ENCODE results near the gene ODAD4. TPM values are rescaled to one million over a fixed set of nuclear protein-coding genes. Genes with fewer than 3 reads are reported as not detected.
"Not testable (repeated sequence)": the region's sequence is repeated elsewhere in the genome, so short reads cannot be mapped to it uniquely, and the experiment has no call there.

Gene ODAD4
- total RNA-seq, 1 donor from 2014 or later = 0.98 TPM

- no peaks in the 10 kb centered on the region for H3K9me3 ChIP-seq (ENCODE audit: insufficient read depth, low read depth, low read length)
- no peak overlapping the region for H3K9ac ChIP-seq (ENCODE audit: low read length)
- peaks cover 25% of the 10 kb centered on the region for H3K4me1 Mint-ChIP-seq (ENCODE audit: low read depth, unreplicated experiment)
- no peak overlapping the region for H3K27ac ChIP-seq (ENCODE audit: low read depth, low read length)
- H2AFZ ChIP-seq (ENCODE audit: low read depth, low read length) = no peak overlapping the region
- no peak for TF ChIP-seq CTCF (IDR thresholded peaks at IDR 0.05; ENCODE audit: insufficient read depth, low read depth, low read length)
- TF ChIP-seq EZH2 (IDR thresholded peaks at IDR 0.05; ENCODE audit: insufficient read depth, low read length) = no peak
- FAIRE-seq (no peak), DNase-seq (ENCODE audit: low read depth) (no peak)
- no peak overlapping the region for H3K27ac Mint-ChIP-seq (ENCODE audit: unreplicated experiment)
- no peaks in the 10 kb centered on the region for H3K27me3 ChIP-seq (ENCODE audit: insufficient read depth, low read length)
- H3K36me3 Mint-ChIP-seq (ENCODE audit: low read depth, unreplicated experiment) = peaks cover 13% of the 10 kb centered on the region
- no peak overlapping the region for H3K4me3 Mint-ChIP-seq (ENCODE audit: unreplicated experiment)
- H3K4me3 ChIP-seq (ENCODE audit: insufficient read depth, low read depth, low read length) = no peak overlapping the region
- H4K20me1 ChIP-seq (ENCODE audit: insufficient read depth, low read length) = peaks cover 63% of the 10 kb centered on the region
- peaks cover 7% of the 10 kb centered on the region for H3K4me1 ChIP-seq (ENCODE audit: insufficient read depth, low read length)
- H3K79me2 ChIP-seq (ENCODE audit: insufficient read depth, low read length) = peaks cover 100% of the 10 kb centered on the region
- no peaks in the 10 kb centered on the region for H3K36me3 ChIP-seq (ENCODE audit: insufficient read depth, low read length)
- no peaks in the 10 kb centered on the region for H3K9me3 Mint-ChIP-seq (ENCODE audit: unreplicated experiment)
- no peaks in the 10 kb centered on the region for H3K27me3 Mint-ChIP-seq (ENCODE audit: low read depth, unreplicated experiment)
- peak overlapping the region; percentile 28 for H3K4me2 ChIP-seq (ENCODE audit: low read length)
These were observed 80.6 kb downstream of the ODAD4 start for GRCh38 chr17:42010898-42011516.

GRCh38 chr17:42012363-42012762 is 81.9 kb downstream of the ODAD4 start:
- not testable (repeated sequence) for H3K4me1 ChIP-seq (ENCODE audit: insufficient read depth, low read length); H3K4me3 ChIP-seq (ENCODE audit: insufficient read depth, low read depth, low read length); H3K4me3 Mint-ChIP-seq (ENCODE audit: unreplicated experiment); H3K27me3 Mint-ChIP-seq (ENCODE audit: low read depth, unreplicated experiment); H3K27ac Mint-ChIP-seq (ENCODE audit: unreplicated experiment); DNase-seq (ENCODE audit: low read depth); H3K27ac ChIP-seq (ENCODE audit: low read depth, low read length); H3K36me3 Mint-ChIP-seq (ENCODE audit: low read depth, unreplicated experiment); H3K9me3 Mint-ChIP-seq (ENCODE audit: unreplicated experiment); H3K27me3 ChIP-seq (ENCODE audit: insufficient read depth, low read length); FAIRE-seq; H3K9ac ChIP-seq (ENCODE audit: low read length); H3K36me3 ChIP-seq (ENCODE audit: insufficient read depth, low read length); H2AFZ ChIP-seq (ENCODE audit: low read depth, low read length); H3K4me2 ChIP-seq (ENCODE audit: low read length); H3K9me3 ChIP-seq (ENCODE audit: insufficient read depth, low read depth, low read length)
- Histone ChIP-seq H4K20me1 (ENCODE audit: insufficient read depth, low read length) (peaks cover 58% of the 10 kb centered on the region), H3K79me2 (ENCODE audit: insufficient read depth, low read length) (peaks cover 99% of the 10 kb centered on the region)
- H3K4me1 Mint-ChIP-seq (ENCODE audit: low read depth, unreplicated experiment) = peaks cover 27% of the 10 kb centered on the region

- not testable (repeated sequence) for H3K9ac ChIP-seq (ENCODE audit: low read length); H3K9me3 Mint-ChIP-seq (ENCODE audit: unreplicated experiment); H3K36me3 Mint-ChIP-seq (ENCODE audit: low read depth, unreplicated experiment); H3K9me3 ChIP-seq (ENCODE audit: insufficient read depth, low read depth, low read length); H3K27me3 ChIP-seq (ENCODE audit: insufficient read depth, low read length); H3K27me3 Mint-ChIP-seq (ENCODE audit: low read depth, unreplicated experiment); H3K4me2 ChIP-seq (ENCODE audit: low read length); H2AFZ ChIP-seq (ENCODE audit: low read depth, low read length); H3K4me3 Mint-ChIP-seq (ENCODE audit: unreplicated experiment); DNase-seq (ENCODE audit: low read depth); H3K36me3 ChIP-seq (ENCODE audit: insufficient read depth, low read length); FAIRE-seq; H3K4me3 ChIP-seq (ENCODE audit: insufficient read depth, low read depth, low read length); H3K27ac Mint-ChIP-seq (ENCODE audit: unreplicated experiment); H3K27ac ChIP-seq (ENCODE audit: low read depth, low read length)
- peaks cover 54% of the 10 kb centered on the region for H4K20me1 ChIP-seq (ENCODE audit: insufficient read depth, low read length)
- peaks cover 88% of the 10 kb centered on the region for H3K79me2 ChIP-seq (ENCODE audit: insufficient read depth, low read length)
- peaks cover 27% of the 10 kb centered on the region for H3K4me1 Mint-ChIP-seq (ENCODE audit: low read depth, unreplicated experiment)
- H3K4me1 ChIP-seq (ENCODE audit: insufficient read depth, low read length) = peaks cover 16% of the 10 kb centered on the region
These were observed 83.3 kb downstream of the ODAD4 start for GRCh38 chr17:42013740-42014139.

Other genes starting within 250 kb of the ODAD4 start
- 767 and 795 TPM in 2 replicates for gene EIF1, start 241.7 kb upstream of the ODAD4 start, total RNA-seq
- gene GAST, start 218.3 kb upstream of the ODAD4 start, total RNA-seq = not detected in 2 replicates
- 0.46 and 0.52 TPM in 2 replicates for gene HAP1, start 196.0 kb upstream of the ODAD4 start, total RNA-seq
- 236 TPM in 2 replicates for gene JUP, start 143.9 kb upstream of the ODAD4 start, total RNA-seq
- gene P3H4, start 118.7 kb upstream of the ODAD4 start, total RNA-seq = 81.5 and 110 TPM in 2 replicates
- 446 and 584 TPM in 2 replicates for gene FKBP10, start 117.6 kb upstream of the ODAD4 start, total RNA-seq
- 47.4 and 56.1 TPM in 2 replicates for gene NT5C3B, start 94.4 kb upstream of the ODAD4 start, total RNA-seq
- not detected in 2 replicates for gene KLHL10, start 92.8 kb upstream of the ODAD4 start, total RNA-seq
- 12.3 and 12.8 TPM in 2 replicates for gene KLHL11, start 65.2 kb upstream of the ODAD4 start, total RNA-seq
- gene ACLY, start 11.7 kb upstream of the ODAD4 start, total RNA-seq = 296 and 326 TPM in 2 replicates
- gene CNP, start 36.2 kb downstream of the ODAD4 start, total RNA-seq = 169 and 177 TPM in 2 replicates
- 82.9 and 96.0 TPM in 2 replicates for gene DNAJC7, start 86.8 kb downstream of the ODAD4 start, total RNA-seq
- gene NKIRAS2, start 89.5 kb downstream of the ODAD4 start, total RNA-seq = 60.5 and 66.0 TPM in 2 replicates
- gene C17orf113, start 120.0 kb downstream of the ODAD4 start, total RNA-seq = 0.19 and 0.23 TPM in 2 replicates
- 0.36 and 0.39 TPM in 2 replicates for gene ZNF385C, start 167.9 kb downstream of the ODAD4 start, total RNA-seq
- gene DHX58, start 182.1 kb downstream of the ODAD4 start, total RNA-seq = 5.4 and 5.5 TPM in 2 replicates
- gene KAT2A, start 190.8 kb downstream of the ODAD4 start, total RNA-seq = 23.6 and 25.5 TPM in 2 replicates
- not detected in 2 replicates for gene HSPB9, start 192.2 kb downstream of the ODAD4 start, total RNA-seq
- gene RAB5C, start 224.4 kb downstream of the ODAD4 start, total RNA-seq = 201 and 209 TPM in 2 replicates